ENCODE data around the gene SIT1.
A peak's percentile ranks its signal among the peaks of the same experiment; 100 is the strongest.

The SIT1 gene, protein sequence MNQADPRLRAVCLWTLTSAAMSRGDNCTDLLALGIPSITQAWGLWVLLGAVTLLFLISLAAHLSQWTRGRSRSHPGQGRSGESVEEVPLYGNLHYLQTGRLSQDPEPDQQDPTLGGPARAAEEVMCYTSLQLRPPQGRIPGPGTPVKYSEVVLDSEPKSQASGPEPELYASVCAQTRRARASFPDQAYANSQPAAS

DNA sequence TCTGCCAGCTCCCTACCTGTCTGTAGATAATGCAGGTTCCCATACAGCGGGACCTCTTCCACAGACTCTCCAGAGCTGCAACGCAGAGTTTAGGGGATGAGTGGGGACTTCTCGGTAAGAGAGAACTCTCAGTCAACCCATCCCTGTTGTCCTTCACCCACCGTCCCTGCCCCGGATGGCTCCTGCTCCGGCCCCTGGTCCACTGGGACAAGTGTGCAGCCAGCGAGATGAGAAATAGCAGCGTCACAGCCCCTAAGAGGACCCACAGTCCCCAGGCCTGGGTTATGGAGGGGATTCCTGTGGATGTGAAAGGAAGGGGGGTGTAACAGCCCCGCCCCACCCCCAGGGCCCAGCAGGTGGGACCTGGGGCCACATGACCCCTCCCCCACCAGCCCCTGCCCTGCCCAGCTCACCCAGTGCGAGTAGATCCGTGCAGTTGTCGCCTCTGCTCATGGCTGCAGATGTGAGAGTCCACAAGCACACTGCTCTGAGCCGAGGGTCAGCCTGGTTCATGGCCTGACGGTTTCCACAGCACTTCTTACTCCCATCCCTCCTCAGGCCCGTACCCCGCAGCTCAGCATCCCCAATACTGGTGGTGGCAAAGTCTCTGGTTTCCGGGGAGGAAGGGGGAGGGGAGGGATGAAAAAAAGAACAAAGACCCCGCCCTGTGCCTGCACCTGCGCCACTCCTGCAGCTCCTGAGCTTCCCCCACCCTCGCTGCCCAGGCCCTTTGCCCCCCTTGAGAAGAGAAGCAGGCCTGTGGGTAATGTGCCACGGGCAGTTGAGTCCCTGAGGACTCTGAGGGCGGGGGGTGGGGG, at the start of gene SIT1:
Gene SIT1, minus strand, starts transcription at position 591 of the 818 bp plus-strand sequence. Its CDS starts 78 bp downstream, at position 513.
- peak in 1 of 3 experiments; percentile 58 for DNase-seq (ENCODE audit: low read depth in 3 of 3)

DNA sequence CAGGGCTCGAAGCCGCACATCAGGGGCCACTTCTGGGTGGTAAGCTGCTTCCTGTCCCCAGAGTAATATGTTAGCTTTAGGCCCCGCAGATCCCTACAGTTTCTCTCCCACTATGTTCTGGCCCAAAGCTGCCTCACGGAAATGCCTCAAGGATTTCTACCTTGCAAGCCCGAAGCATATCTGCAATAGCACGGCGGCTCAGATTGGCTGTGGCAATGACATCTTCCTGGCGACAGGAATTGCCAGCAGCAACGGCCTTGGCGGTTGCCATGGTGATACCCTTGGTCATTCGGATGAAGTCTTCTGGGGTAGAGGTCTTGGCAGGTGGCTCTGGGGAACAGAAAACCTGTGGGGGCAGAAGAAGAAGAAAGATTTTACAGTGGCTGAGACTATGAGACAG, 49.3 kb upstream of the SIT1 start:
- no peak for DNase-seq (ENCODE audit: low read depth in 3 of 3)

DNA sequence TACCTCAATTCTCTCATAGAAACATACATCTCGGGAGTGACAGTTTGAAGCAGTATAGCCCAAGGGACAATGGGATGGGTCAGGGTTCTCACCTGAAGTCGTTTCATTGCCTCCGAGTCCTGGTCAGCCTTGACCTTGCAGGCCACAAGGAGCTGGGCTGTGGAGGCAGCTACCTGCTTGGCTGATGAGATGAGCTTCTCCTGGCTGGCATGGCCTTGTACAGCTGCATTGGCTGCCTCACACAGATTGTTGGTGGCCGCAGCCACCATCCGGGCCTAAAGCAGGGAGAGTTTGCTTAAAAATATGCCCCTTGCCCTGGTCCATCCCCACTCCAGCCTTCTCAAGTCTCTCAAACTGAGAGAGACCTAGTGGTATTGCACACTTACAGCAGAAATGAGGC, 47.5 kb upstream of the SIT1 start:
- no peak for DNase-seq (ENCODE audit: low read depth in 3 of 3)

DNA sequence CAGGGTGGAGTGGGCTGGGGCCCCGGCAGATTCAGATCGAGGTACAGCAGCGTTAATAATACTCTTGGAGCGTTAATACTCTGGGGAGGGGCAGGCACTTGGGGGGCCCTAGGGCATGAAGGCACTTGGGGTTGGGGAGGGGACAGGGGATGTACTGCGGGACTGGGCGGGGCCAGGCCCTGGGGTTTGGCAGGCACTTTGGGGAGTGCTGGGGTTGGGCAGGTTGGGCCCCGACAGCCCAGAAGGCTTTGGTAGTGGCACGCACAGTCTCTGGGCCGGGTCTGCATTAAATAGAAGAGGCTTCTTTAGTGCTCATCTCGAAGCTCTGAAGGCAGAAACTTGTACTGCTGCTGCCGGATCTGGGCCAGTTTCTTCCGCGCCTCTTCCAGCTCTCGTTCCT, 46.8 kb upstream of the SIT1 start:
- no peak for DNase-seq (ENCODE audit: low read depth in 3 of 3)

DNA sequence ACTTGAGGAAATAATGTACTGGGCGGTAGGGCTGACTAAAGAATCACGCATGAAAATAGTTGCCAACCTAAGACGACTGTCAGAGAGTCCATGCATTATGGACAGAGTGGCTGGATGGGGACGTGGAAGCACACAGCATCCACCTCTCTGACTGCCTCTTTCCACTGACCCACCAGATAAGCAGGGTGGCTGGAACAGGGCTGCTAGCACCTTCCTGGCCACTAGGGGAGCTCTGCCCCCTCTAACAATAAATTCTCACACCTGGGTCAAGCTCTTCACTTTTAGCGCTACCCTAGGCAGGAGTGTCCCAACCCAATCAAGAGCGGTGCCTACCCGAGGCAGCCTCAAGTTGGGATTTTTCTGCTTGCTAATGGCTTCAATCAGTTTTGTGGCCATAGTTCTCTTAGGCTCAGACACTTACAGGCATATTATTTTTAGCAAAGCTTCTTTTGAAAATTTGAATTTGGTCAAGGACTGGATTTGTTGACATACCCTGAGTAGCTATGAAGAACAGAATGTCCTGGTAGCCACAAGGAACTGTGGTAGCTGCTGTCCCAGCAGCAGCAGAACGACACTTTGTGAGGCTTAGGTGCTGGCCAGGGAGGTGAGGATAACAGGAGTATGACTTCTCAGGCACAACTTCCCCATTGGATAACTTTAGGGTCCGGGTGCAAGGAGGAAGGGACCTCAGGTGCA, 45.9 kb upstream of the SIT1 start:
- peak in 1 of 3 experiments; percentile 42 for DNase-seq (ENCODE audit: low read depth in 3 of 3)

DNA sequence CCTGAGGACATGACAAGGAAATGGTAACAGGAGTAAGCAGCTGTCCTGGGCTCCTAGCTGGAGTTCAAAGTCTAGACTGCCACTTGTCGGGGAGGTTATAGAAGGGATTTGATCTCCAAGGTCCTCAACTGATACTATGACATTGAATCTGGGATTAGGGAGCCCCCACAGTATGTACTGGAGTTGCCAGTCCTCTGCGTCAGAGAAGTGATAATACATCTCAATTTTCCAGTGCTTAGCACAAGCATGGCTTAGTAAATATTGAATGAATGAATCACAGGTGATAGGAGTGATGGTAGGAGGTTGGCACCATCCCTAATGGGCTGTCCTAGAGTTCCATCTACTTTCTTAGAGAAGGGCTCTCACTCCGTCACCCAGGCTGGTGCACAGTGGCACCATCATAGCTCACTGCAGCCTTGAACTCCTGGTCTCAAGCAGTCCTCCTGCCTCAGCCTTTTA, 45.2 kb upstream of the SIT1 start:
- no peak for DNase-seq (ENCODE audit: low read depth in 3 of 3)

DNA sequence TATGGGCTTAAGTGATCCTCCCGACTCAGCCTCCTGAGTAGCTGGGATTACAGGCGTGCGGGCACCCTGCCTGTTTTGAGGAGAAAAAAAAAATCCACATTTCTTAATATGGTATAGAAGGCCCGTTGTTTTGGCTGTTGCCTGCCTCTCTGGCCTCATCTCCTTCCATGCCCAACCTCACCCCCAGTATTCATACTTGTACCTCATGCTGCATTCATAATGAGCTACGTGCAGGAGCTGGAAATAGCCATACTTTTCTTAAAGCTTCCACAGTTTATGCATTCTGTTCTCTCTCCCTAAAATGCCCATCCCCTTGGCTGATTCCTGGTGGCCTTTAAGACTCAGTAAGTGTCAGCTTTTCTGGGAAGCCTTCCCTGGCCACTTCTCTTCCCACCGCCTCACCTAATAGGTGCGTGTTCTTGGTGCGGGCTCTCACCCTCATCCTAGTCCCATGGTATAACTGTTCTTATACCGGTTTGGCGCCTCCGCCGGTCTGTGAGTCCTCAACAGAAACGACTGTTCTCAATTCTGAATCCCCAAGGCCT, 41.1 kb upstream of the SIT1 start:
- DNase-seq (ENCODE audit: low read depth in 3 of 3): no peak

DNA sequence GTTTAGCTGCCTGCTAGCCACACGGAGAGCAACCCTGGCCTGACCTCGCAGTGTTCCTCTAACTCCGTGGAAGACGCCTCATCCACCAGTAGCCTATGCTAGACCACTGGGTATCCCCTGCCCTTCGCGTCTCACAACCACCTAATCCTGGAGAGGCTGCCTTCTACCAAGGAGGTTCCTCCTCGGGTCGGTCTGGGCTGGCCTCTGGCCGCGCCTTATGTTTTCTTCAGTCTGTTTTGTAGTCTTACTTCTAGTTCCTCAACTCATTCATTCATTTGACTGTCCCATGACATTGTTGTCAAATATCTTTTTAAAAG, 40.6 kb upstream of the SIT1 start:
- DNase-seq (ENCODE audit: low read depth in 3 of 3): no peak

DNA sequence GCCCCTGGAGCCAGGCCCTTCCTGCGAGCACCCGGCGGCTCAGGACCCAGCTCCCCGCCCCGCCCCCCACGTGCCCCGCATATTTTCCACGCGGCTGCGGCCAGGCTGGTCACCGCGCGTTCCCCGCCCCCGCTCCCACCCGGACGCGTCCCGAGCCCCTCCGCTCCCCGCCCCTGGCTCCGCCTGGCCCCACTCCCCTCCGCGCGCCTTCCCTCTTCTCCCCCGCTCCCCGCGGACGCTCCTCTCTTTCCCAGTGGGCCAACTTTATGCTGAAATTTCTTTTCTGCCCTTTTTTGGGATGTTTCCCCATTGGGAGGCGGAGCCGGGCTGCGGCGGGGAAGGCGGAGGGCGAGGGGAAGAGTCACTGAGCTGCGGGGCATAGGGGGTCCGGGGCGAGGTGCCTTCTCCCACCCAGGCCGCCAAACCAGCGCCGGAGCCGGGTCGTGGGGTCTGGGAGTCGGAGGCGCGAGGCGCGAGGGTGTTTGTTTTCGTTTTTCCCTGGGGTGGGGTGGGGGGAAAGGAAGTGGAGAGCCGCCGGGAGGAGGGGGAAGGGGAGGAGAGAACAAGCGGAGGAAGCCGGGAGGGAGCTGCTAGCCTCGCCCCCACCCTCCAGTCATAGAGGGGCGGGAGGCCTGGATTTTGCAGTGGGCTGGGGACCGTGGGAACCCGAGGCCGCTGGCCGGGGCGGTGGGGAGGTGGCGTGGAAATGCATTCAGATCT, 40.0 kb upstream of the SIT1 start:
- peak in 1 of 3 experiments; percentile 40 for DNase-seq (ENCODE audit: low read depth in 3 of 3)

DNA sequence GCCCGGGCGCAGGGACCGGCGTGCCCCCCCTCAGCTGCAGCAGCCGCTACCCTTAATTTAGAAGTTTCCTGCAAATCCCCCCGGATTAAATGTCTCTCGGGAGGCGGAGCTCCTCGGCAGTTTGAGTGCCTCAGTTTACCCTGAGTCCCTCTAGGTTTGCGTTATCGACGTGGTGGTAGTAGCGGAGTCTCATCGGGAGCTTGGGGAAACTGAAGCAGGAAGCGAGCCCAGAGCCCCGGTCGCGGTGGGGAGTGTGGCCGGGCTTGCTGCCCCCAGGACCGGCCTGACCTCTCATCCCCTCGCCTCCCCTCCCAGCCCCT, 39.5 kb upstream of the SIT1 start:
- no peak for DNase-seq (ENCODE audit: low read depth in 3 of 3)

DNA sequence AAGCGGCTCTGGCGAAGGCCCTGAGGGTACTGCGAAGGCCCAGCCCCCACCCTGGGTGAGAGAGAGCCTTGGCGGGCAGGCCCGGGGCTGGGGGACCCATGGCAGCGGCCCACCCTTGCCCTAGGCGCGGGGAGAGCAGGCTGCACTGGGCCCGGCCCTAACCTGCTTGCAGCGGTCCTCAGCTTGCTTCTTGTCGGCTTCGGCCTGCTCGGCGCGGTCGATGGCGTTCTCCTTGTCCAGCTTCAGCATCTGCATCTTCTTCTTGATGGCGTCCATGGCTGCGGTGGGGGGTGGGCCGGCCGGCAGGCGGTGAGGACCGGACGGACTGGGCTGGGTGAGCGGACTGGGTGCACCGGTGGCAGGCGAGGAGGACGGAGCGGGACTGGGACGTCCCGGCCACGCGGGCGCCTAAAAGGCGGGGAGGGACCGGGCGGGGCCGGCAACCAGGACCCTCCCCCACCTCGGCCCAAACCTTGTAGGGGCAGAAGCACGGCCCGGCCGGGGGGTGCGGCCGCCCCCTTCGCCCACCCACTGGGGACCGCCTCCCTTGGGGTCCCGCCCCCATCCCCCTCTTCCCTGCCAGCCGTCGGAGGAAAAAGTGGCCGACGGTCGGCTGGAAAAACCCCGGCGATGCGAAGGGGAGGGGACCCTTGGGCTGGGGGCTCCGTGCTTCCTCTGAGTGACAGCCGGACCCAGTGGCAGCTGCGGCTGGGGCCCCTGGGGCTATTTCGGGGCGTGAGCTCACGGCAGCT, 39.0 kb upstream of the SIT1 start, which contains the start of gene TPM2:
Gene TPM2, minus strand, starts transcription at position 384 of the 752 bp plus-strand sequence. Its CDS starts 108 bp downstream, at position 276.
- DNase-seq (ENCODE audit: low read depth in 3 of 3): no peak

DNA sequence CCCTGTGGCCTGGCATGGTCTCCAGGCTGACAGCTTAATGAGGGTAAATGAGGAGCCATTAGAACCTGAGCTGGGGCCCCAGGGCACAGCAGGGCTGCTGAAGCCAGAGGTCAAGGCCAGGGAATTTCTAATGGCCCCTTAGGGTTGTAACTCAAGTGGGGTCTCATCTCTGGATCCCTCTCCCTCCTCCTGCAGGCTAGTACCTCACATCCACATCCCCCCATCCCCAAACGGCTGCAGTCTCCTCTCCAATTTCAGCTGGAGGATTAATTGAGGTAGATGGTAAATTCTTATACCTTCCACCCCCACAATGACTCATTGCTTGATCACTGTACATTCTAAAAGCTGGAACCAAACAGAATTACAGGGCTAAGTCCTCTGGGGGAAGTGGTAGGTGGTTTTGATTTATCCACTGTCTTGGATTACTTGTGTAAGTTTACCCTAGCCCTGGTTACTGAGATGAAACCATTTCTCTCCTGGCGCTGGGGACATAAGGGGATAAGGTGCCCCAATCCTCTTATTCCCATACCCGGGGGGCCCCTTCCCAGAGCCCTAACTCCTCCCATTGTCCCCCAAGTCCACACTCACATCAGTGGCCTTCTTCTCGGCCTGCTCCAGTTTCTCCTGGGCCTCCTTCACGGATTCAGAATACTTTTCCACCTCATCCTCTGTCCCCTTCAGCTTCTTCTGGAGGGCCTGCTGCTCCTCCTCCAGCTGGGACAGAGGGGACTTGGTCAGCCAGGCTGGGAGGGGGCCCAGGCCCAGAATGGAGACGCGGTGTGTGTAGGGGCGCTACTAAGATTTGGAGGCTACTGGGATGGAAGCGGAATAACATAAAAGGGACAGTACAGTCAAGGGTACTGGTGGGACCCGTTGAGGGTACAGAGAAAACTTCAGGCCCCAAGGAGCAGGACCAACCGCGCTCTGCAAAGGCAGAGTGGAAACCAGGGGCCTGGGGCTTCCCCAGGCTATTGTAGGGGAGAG, 38.1 kb upstream of the SIT1 start:
- no peak for DNase-seq (ENCODE audit: low read depth in 3 of 3)

DNA sequence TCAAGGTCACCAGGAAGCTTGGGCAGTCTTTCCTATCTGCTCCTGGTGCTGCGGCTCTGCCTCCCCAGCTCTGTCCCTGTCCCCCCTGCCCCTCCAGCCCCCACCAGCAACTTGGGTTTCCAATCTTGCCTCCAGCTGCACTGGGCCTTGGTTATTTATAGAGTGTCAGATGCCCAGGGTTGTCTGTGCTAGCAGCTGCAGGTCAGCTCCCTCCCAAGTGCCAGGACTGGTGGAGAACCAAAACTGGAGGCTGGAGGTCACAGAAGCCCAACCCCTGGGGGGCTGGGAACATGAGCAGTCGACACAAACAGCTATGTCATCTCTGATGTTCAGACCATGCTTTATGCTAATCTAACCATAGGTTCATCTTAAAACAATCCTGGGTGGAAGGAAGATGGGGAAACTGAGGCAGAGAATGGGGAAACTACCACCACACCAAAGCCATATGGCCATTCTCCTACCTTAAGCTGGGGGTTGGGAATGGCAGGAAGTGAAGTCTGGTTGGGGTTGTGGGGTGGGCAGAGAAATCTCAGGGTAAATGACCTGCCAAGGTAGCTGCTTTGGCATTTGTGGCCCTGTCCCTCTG, 37.3 kb upstream of the SIT1 start:
- no peak for DNase-seq (ENCODE audit: low read depth in 3 of 3)

DNA sequence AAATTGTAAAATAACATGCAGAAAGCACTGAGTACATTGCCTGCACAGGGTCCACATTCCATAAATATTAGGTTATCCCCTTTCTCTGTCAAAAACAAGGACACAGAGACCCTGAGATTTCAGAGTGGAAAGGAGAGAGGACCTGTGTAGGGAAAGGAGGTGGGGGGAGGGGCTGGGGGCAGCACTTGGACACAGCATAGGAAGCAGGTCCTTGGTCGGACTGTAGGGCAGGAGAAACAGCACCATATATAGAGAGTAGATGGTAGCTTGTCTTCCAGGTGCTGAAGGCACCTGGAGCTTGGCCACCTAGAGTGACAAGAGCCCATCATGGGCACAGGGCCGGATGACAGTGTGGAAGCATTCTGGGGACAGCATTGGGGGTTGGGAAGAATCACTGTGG, 36.6 kb upstream of the SIT1 start:
- DNase-seq (ENCODE audit: low read depth in 3 of 3): no peak

DNA sequence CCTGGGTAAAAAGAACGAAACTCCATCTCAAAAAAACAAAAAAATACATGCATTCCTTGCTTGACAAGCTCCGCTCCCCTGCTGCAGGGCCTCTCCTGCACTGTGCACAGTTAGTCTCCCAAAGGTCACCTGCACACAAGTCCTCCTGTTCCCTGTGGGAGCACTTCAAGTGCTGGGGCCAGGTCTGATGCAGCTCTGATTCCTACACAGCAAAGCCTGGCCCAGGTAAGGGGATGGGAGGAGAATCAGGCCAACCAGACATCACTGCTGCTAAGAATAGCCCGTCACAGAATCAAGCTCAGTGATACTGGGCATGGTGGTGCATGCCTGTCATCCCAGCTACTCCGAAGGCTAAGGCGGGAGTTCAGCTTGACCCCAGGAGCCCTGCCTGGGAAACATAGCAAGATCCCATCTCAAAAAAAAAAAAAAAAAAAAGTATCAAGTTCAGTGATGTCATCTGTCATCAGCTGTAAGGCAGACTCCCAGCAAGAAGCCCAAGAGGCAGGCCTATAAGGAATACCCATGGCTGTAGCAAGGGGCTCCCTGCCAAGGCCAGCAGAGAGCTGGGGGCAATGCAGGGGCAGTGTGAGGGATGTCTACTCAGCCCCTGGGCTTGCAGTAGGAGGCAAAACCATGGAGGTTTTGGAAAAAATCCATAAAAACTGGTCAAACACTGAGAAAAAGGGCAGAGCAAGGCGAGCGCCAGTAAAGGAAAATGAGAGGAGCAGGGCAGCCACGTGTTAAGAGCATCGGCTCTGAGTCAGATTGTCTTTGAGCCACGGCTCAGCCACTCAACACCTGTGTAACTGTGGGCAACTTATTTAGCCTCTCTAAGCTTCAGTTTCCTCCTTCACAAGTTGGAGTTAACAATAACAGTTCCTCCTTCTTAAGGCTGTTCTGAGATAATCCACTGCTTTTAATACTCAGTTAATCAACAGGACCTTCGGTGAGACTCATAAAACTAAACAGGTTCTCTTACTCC, 35.8 kb upstream of the SIT1 start:
- DNase-seq (ENCODE audit: low read depth in 3 of 3): no peak

DNA sequence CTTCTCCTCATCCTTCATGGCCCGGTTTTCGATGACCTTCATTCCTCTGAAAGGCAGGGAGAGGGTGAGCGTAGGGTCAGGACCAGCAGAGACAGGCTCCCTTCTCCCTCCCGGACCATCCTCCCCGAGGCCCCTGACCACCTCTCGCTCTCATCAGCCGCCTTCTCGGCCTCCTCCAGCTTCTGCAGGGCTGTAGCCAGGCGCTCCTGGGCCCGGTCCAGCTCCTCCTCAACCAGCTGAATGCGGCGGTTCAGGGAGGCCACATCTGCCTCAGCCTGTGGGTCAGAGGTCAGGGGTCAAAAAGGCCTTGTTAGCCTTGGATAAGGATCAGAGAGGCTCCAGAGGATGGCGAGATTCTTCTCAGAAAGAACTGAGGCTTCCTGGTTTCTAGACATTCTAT, 34.8 kb upstream of the SIT1 start:
- DNase-seq (ENCODE audit: low read depth in 3 of 3): no peak

DNA sequence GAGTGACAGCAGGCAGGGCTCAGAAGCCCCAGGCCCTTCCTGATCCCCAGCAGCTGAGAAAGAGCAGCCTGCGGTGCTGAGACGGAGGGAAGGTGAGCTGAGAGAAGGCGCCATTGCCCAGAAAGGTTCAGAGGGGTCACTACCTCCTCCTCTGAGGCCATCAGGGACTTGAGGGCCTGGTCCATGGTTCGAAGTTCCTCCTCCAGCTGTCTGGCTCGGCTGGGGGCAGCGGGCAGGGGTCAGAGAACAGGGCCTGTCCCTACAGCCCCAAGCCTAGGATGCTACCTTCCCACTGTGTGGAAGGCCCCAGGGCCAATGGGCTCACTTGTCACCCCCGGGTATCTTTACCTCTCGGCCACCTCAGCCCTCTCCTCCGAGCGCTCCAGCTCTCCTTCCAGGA, 34.2 kb upstream of the SIT1 start:
- DNase-seq (ENCODE audit: low read depth in 3 of 3): no peak

DNA sequence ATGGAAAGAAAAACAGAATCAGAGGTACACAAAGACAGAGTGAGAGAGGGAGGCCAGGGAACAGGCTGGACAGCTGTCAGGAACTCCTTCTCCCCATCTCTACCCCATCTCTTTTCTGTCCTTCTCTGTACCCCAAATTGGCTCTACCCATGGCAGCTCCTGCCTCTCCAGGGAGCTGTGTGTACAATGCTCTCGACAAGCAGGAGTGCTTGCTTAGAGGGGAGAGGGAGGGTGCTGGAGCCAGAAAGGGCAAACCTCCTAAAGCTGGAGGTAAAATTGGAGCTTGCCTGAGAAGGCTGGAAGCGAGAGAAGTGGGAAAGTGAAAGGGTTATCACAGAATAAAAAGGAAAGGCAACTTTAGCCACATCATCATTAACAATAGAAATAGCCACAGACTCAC, 32.6 kb upstream of the SIT1 start:
- DNase-seq (ENCODE audit: low read depth in 3 of 3): no peak

All from stimulated activated CD4-positive, alpha-beta T cell treated with anti-CD3 and anti-CD28 coated beads, TNF-alpha, amount 100 ng/mL, for 24 hours (primary cell).